Fibroblast of pulmonary artery (primary cell): ENCODE results near the gene MGAT4A.
"Not testable (repeated sequence)": the region's sequence is repeated elsewhere in the genome, so short reads cannot be mapped to it uniquely, and the experiment has no call there.

ENCODE experiments used
- DNase-seq: peaks from one replicate; pipeline ENCODE4 v3.0.0-alpha.2; 2010; ENCODE audit warnings: low read depth
- H3K4me3 ChIP-seq: replicated peaks from 2 replicates; pipeline ENCODE4 v1.5.1; 2011; ENCODE audit warnings: low read depth, mild to moderate bottlenecking, control low read depth, low read length, moderate library complexity
- TF ChIP-seq, protein P1 (sequence below): IDR thresholded peaks from 2 replicates; pipeline ENCODE4 v1.5.1; 2011; ENCODE audit warnings: mild to moderate bottlenecking, control low read depth, low read length, inconsistent platforms; ENCODE audit errors: missing control alignments

Gene MGAT4A

DNA sequence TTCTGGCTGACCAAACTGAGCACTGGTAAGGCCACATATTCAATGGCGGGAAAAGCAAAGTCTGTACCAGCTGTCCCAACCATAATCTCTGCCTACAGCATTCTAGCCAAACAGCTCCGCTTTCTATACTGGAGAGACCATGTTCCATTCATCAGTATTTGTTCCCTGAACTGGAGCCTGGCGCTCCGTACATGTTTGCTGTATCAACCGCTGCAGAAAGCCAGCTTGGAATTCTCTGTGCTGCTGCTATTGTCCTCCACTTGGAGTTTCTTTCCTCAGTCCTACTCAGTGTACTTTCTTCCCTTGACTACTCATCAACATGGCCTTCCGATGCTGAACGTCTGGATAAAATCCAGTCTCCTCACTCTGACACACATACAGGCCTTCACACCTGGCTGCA lies 124.5 kb downstream of the MGAT4A start:
- no peak overlapping the region for H3K4me3 ChIP-seq

DNA sequence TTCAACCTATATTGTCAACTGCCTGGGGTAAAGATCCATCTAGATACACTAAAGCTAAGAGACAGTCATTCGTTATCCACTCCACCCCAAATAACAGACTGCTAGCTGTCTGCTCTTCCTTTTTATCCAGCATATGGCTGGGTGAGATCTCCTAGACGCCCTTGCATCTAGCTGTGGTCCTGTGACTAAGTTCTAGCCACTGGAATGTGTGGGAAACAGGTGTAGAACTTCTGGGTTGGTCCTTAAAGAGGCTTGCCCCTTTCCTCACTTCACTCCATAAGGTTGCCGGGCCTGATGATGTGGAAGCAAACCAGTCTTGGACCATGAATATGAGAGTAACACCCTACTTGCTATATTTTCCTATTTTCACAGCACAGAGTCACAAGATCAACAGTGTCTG lies 125.9 kb downstream of the MGAT4A start:
- H3K4me3 ChIP-seq, result no peak overlapping the region
- TF ChIP-seq, protein P1, sequence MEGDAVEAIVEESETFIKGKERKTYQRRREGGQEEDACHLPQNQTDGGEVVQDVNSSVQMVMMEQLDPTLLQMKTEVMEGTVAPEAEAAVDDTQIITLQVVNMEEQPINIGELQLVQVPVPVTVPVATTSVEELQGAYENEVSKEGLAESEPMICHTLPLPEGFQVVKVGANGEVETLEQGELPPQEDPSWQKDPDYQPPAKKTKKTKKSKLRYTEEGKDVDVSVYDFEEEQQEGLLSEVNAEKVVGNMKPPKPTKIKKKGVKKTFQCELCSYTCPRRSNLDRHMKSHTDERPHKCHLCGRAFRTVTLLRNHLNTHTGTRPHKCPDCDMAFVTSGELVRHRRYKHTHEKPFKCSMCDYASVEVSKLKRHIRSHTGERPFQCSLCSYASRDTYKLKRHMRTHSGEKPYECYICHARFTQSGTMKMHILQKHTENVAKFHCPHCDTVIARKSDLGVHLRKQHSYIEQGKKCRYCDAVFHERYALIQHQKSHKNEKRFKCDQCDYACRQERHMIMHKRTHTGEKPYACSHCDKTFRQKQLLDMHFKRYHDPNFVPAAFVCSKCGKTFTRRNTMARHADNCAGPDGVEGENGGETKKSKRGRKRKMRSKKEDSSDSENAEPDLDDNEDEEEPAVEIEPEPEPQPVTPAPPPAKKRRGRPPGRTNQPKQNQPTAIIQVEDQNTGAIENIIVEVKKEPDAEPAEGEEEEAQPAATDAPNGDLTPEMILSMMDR, result no peak
- no peak for DNase-seq

More for the DNA sequence above, 124.5 kb downstream of the MGAT4A start:
- TF ChIP-seq, protein P1, result no peak
- no peak for DNase-seq

DNA sequence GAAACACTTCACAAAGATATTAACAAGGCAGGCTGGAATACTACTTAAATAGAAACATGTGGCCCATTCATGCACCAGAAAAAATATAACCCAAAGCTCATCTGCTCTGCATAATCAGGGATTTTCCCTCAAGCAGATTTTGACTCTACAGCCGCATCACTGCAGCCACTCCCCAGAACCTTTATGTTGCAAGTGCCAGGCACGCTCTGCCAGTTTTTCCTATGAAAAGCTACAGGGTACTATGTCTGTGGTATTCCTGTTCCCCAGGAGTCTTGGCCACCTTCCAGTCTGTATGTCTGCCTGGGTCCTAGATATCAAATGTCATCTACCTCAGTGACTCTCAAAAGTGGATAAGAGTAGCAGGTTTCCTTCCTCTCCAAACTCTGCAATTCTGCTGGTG lies 126.4 kb downstream of the MGAT4A start:
- no peak for DNase-seq
- no peak overlapping the region for H3K4me3 ChIP-seq
- TF ChIP-seq, protein P1, result no peak

DNA sequence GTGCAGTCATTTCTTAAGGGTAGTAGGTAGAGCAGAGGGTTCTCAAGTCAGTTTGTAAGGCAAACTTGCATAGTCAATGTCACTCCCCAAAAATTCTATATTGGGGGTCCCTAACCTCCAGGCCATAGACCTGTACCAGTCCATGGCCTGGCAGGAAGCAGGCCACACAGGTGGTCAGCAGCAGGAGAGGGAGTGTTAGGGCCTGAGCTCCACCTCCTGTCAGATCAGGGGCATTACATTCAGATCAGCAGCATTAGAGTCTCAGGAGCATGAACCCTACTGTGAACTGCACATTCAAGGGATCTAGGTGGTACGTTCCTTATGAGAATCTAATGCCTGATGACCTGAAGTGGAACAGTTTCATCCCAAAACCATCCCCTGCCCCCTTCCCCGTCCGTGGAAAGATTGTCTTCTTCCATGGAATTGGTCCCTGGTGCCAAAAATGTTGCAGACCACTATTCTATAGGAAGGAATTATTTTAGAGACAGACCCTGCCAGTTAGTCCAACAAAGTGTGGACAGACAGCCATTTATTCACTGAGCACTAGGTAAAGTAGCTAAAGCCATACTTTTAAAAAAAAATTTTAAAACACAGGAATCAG lies 129.3 kb downstream of the MGAT4A start:
- DNase-seq, result peak; percentile 60
- no peak overlapping the region for H3K4me3 ChIP-seq
- TF ChIP-seq, protein P1, result peak; percentile 78

DNA sequence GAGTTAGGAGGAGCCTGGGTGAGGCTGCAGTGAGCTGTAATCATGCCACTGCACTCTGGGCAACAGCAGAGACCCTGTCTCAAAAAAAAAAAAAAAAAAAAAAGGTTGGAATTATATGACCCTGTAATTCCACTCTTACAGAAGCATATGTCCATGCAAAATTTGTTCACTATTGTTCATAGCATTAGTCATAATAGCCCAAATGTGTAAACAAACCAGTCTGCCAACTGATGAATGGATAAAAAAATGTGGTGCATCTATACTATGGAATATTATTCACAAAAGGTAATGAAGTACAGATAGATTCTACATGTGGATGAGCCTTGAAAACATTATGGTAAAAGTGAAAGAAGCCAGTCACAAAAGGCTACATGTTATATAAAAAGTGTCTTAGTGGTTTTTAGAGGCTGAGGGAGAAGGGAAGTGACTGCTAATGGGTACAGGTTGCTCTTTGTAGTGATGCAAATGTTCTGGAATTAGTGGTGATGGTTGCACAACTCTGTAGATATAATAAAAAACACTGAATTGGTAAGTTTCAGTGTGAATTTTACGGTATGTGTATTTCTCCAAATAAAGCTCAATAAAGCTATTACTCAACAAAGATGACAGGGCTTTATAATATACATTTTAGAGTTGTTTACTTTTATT lies 132.0 kb downstream of the MGAT4A start:
- DNase-seq, result peak; percentile 66
- TF ChIP-seq, protein P1, result no peak
- no peak overlapping the region for H3K4me3 ChIP-seq

DNA sequence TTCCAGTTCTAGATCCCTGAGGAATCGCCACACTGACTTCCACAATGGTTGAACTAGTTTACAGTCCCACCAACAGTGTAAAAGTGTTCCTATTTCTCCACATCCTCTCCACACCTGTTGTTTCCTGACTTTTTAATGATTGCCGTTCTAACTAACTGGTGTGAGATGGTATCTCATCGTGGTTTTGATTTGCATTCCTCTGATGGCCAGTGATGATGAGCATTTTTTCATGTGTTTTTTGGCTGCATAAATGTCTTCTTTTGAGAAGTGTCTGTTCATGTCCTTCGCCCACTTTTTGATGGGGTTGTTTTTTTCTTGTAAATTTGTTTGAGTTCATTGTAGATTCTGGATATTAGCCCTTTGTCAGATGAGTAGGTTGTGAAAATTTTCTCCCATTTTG lies 136.3 kb downstream of the MGAT4A start:
- not testable (repeated sequence) for H3K4me3 ChIP-seq, DNase-seq

DNA sequence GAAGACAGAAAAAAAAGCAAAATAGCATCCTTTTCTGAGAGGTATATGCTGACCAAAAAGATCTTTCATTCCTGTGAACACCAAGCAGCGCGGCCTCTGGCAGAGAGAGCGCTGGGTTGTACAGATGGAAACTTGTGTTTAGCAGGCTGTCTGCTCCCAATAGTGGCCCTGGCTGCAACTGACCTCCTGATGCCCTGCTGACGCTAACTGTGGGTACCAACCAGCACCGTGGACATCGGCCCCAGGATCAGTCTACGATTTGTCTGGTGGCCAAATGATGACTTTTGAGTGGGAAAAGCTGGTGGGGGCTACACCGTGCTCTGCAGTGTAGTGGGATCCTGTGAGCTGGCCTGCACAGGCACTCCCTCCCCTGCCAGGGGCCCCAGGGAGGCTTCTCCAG lies 138.4 kb downstream of the MGAT4A start:
- no peak for DNase-seq
- TF ChIP-seq, protein P1, result no peak

More for the DNA sequence above, 138.4 kb downstream of the MGAT4A start:
- H3K4me3 ChIP-seq, result no peak overlapping the region
